Measurements from ENCODE around the gene CLDN9. TPM values are rescaled to one million over a fixed set of nuclear protein-coding genes. Genes with fewer than 3 reads are reported as not detected.

Gene CLDN9
- total RNA-seq, 1 donor from 2014 or later = not detected

DNA sequence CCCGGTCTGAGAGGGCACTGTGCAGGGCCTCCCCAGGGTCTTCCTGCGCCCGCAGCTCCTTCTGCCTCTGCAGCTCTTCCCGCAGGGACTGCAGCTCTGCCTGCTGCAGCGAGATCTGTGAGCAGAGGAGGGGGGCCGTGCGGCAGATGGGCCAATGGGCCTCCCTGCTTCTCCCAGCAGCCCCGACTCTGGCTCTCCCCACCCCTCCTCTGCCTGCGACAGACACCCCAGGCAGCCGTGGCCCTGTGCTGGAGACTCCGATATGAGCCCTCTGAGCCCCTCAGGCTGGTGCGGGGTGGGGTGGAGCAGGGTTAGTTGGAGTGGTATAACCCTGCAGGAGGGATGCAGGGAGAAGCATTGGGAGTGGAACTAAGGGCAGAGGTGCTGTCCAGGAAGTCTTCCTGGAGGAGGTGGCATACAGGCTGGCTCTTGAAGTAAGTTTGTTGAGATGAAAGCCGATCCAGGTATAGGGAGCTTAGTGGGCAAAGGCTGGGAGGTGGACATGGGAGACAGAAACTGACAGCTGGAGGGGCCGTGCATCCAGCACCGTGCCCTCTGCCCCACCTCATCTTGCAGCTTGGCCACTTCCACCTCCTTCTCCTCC is 16.1 kb downstream of the CLDN9 start:
- H3K27ac Mint-ChIP-seq (ENCODE audit: unreplicated experiment) = no peak overlapping the region
- H3K4me3 Mint-ChIP-seq (ENCODE audit: unreplicated experiment) = no peak overlapping the region
- DNase-seq (ENCODE audit: low spot score) = no peak
- H3K36me3 Mint-ChIP-seq (ENCODE audit: low read depth) = peaks cover 11% of the 10 kb centered on the region
- TF ChIP-seq CTCF (IDR thresholded peaks at IDR 0.05) = no peak
- H3K9me3 Mint-ChIP-seq (ENCODE audit: low read depth) = no peaks in the 10 kb centered on the region
- H3K4me1 Mint-ChIP-seq (ENCODE audit: low read depth) = peaks cover 5% of the 10 kb centered on the region
- H3K27me3 Mint-ChIP-seq (ENCODE audit: low read depth) = peaks cover 16% of the 10 kb centered on the region

GRCh38 chr16:3029491-3030221 is 16.9 kb downstream of the CLDN9 start:
- no peak overlapping the region for H3K4me3 Mint-ChIP-seq (ENCODE audit: unreplicated experiment)

DNA sequence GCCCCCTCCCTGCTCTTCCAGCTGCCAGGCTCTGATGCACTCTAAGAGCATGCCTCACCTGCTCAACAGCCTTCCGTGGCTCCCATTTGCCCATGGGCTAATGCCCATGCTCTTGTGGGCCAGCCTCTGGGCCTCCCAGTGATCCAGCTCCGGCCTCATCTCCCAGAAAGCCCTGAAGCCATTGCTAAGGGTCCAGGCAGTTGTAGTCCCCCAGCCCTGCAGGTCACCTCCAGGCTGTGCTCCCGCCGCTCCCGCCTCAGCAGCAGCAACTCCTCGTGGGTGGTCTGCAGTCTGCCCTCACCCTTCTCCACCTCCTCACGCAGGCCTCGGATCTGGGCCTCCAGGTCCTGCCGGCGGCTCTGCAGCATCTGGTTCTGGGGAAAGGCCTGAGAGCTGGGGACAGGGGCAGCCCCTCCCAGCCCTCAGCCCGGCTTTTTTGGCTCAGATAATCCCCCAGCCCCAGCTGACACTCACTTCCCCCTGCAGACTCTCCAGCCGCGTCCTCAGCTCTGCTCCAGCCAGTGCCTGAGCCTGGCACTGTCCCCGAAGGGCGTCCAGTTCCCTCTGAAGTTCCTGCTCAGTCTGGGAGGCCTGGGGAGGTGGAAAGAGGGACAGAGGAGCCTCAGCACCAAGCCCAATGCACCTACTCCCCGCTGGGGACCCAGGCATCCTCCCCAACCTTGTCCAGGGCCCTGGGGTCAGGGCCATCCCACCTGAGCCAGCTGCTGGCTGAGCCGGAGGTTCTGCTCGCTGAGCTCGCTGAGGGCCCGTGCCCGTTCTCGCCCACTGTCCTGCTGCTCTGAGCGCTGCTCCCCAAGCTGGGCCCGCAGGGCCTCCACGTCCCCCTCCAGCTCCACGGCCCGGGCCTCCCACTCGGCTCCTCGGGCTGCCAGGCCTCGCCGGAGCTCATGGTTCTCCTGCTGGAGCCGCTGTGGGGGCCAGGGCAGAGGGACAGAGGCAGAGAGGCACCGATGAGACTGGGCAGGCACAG is 17.8 kb downstream of the CLDN9 start:
- Mint-ChIP-seq H3K27me3 (ENCODE audit: low read depth) (peaks cover 24% of the 10 kb centered on the region), H3K9me3 (ENCODE audit: low read depth) (no peaks in the 10 kb centered on the region), H3K36me3 (ENCODE audit: low read depth) (peaks cover 8% of the 10 kb centered on the region), H3K27ac (ENCODE audit: unreplicated experiment) (no peak overlapping the region), H3K4me3 (ENCODE audit: unreplicated experiment) (no peak overlapping the region), H3K4me1 (ENCODE audit: low read depth) (no peaks in the 10 kb centered on the region)
- TF ChIP-seq CTCF (IDR thresholded peaks at IDR 0.05) = no peak
- no peak for DNase-seq (ENCODE audit: low spot score)

More at GRCh38 chr16:3029491-3030221, 16.9 kb downstream of the CLDN9 start:
- Mint-ChIP-seq H3K9me3 (ENCODE audit: low read depth) (no peaks in the 10 kb centered on the region), H3K27ac (ENCODE audit: unreplicated experiment) (no peak overlapping the region), H3K4me1 (ENCODE audit: low read depth) (no peaks in the 10 kb centered on the region), H3K27me3 (ENCODE audit: low read depth) (peaks cover 20% of the 10 kb centered on the region), H3K36me3 (ENCODE audit: low read depth) (peaks cover 8% of the 10 kb centered on the region)
- TF ChIP-seq CTCF (IDR thresholded peaks at IDR 0.05) = no peak
- DNase-seq (ENCODE audit: low spot score) = no peak

GRCh38 chr16:3032624-3033023 is 19.9 kb downstream of the CLDN9 start:
- TF ChIP-seq CTCF (IDR thresholded peaks at IDR 0.05) = no peak
- no peak for DNase-seq (ENCODE audit: low spot score)
- H3K27me3 Mint-ChIP-seq (ENCODE audit: low read depth) = peaks cover 37% of the 10 kb centered on the region
- H3K4me3 Mint-ChIP-seq (ENCODE audit: unreplicated experiment) = no peak overlapping the region
- H3K4me1 Mint-ChIP-seq (ENCODE audit: low read depth) = peaks cover 3% of the 10 kb centered on the region
- H3K36me3 Mint-ChIP-seq (ENCODE audit: low read depth) = no peaks in the 10 kb centered on the region
- no peak overlapping the region for H3K27ac Mint-ChIP-seq (ENCODE audit: unreplicated experiment)
- no peaks in the 10 kb centered on the region for H3K9me3 Mint-ChIP-seq (ENCODE audit: low read depth)
